ENCODE measurements around the gene JAKMIP1.

Gene JAKMIP1

GRCh38 chr4:6028168-6028567, 172.2 kb downstream of the JAKMIP1 start:
- no peak for DNase-seq (ENCODE audit: low read depth)
- no peak for TF ChIP-seq CTCF (IDR thresholded peaks at IDR 0.05; ENCODE audit: low read depth, low read length, missing control alignments)
- H3K4me3 ChIP-seq (ENCODE audit: low read depth, low read length): no peak overlapping the region

GRCh38 chr4:6027392-6027791, 173.0 kb downstream of the JAKMIP1 start:
- no peak for TF ChIP-seq CTCF (IDR thresholded peaks at IDR 0.05; ENCODE audit: low read depth, low read length, missing control alignments)
- DNase-seq (ENCODE audit: low read depth): no peak
- no peak overlapping the region for H3K4me3 ChIP-seq (ENCODE audit: low read depth, low read length)

- TF ChIP-seq CTCF (IDR thresholded peaks at IDR 0.05; ENCODE audit: low read depth, low read length, missing control alignments): no peak
- H3K4me3 ChIP-seq (ENCODE audit: low read depth, low read length): no peak overlapping the region
- DNase-seq (ENCODE audit: low read depth): no peak
These were observed 175.9 kb downstream of the JAKMIP1 start for GRCh38 chr4:6024313-6024960.

GRCh38 chr4:6023731-6024130, 176.6 kb downstream of the JAKMIP1 start:
- DNase-seq (ENCODE audit: low read depth): no peak
- TF ChIP-seq CTCF (IDR thresholded peaks at IDR 0.05; ENCODE audit: low read depth, low read length, missing control alignments): no peak
- no peak overlapping the region for H3K4me3 ChIP-seq (ENCODE audit: low read depth, low read length)

- DNase-seq (ENCODE audit: low read depth): no peak
- TF ChIP-seq CTCF (IDR thresholded peaks at IDR 0.05; ENCODE audit: low read depth, low read length, missing control alignments): no peak
- no peak overlapping the region for H3K4me3 ChIP-seq (ENCODE audit: low read depth, low read length)
These were observed 177.6 kb downstream of the JAKMIP1 start for GRCh38 chr4:6022607-6023288.

GRCh38 chr4:6021831-6022606, 178.3 kb downstream of the JAKMIP1 start:
- no peak for DNase-seq (ENCODE audit: low read depth)
- TF ChIP-seq CTCF (IDR thresholded peaks at IDR 0.05; ENCODE audit: low read depth, low read length, missing control alignments): no peak

More at GRCh38 chr4:6021831-6022606, 178.3 kb downstream of the JAKMIP1 start:
- H3K4me3 ChIP-seq (ENCODE audit: low read depth, low read length): no peak overlapping the region
